HG02642 (cell line): Measurements from ENCODE around the gene GPC6.

Experiments
- ATAC-seq: cut with Tn5 transposase; IDR thresholded peaks from one replicate; pipeline ENCODE4 v1.9.1; 2021; ENCODE audit warnings: mild to moderate bottlenecking; ENCODE audit not compliant: unreplicated experiment, poor library complexity

GPC6 gene

DNA sequence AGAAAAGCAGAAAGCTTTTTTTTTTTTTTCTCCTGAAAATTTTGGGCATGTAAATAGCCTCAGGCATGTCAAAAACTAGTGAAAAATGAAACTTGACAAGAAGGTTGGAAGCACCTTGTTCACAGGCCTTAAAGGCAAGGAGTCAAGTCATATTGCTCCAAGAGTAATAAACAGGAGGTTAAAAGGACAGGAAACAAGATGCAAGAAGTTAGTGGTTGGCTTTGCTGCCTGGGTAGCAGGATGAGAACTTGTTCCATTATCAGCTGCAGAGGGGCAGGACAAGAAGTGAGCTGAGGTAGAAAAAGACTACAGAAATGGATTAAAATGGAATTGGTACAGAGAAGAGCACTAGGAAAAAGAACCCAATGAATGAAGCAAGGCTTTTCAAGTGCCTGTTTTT, 1010.3 kb downstream of the GPC6 start:
- ATAC-seq: no peak

DNA sequence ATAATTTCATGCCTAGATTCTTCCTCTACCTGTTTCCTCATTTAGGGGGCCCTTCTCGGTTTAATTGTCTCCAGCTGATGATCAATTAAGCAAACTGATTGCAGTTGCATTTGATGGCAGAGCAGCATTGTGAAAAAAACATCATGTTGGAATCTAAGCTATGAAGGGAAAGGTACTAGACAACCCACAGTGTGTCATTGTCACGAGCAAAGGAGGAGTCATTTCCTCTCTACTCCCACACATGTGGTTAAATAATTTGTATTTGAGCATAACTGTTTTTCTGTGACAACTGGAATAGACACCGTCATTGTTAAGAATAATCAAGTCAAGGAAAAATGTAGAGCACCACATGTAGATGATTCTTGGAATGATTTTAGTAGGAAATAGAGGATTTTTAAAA, 1012.5 kb downstream of the GPC6 start:
- no peak for ATAC-seq

DNA sequence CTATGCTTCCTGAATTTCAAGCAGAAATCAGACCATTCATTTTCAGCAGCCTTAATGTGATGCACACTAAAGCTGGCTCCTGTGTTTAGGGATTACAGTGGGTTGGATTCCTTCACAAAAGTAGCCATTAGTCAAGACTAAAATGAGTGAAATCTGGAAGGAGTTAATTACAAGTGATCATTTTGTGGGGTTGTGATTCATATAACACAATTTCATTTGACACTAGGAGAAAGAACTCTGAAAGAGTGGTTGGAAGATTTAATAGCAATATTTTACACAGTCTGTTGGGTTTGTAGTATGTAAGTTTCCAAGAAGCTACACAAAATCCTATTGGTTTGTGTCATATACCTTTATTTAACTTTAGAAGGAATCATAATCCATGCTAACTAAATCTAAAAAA, 1015.9 kb downstream of the GPC6 start:
- ATAC-seq: no peak

DNA sequence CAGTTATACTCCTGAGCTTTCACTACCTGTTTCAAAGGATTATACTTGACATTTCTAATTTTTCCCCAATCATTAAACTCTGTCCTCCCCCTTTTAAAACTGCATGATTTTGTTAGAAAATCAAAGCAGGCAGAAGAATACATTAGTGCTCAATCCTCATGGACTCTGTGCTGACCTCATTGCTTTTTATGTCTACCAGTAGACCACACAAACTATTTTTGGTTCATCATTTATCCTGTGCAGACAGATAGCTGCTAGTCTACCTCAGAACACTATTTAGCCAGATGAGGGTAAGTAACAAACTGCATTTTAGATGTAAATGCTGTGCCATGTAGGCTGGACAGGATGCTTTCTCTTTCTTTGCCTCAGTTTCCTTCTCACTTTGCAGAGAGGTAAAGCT, 1016.9 kb downstream of the GPC6 start:
- ATAC-seq: no peak

DNA sequence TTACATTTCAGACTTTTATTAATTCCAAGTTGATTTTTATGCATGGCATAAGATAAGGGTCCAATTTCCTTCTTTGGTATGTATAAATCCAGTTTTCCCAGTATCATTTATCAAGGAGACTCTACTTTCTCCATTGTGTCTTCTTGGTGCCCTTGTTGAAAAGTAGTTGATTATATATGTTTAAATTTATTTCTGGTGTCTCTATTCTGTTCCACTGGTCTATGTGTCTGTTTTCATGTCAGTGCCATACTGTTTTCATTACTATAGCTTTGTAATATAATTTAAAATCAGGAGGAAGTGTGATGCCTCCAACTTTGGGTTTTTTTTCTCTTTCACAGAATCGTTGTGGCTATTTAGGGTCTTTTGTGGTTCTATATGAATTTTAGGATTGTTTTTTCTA, 1019.9 kb downstream of the GPC6 start:
- no peak for ATAC-seq

DNA sequence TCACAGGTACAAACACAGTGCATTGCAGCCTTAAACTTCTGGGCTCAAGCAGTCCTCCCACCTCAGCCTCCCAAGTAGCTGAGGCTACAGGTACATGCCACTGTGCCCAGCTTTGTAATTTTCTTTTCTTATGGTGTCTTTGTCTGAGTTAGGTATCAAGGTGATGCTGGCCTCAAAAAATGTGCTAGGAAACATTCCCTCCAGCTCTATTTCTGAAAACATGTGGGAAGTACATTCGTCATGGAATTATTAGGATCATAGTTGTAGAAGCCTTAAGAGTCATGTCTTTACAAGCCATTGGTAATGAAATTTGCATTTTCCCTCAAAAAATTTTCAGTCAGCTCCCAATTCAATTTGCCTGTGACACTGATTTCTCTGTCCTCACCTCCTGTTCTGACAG, 1021.3 kb downstream of the GPC6 start:
- no peak for ATAC-seq

DNA sequence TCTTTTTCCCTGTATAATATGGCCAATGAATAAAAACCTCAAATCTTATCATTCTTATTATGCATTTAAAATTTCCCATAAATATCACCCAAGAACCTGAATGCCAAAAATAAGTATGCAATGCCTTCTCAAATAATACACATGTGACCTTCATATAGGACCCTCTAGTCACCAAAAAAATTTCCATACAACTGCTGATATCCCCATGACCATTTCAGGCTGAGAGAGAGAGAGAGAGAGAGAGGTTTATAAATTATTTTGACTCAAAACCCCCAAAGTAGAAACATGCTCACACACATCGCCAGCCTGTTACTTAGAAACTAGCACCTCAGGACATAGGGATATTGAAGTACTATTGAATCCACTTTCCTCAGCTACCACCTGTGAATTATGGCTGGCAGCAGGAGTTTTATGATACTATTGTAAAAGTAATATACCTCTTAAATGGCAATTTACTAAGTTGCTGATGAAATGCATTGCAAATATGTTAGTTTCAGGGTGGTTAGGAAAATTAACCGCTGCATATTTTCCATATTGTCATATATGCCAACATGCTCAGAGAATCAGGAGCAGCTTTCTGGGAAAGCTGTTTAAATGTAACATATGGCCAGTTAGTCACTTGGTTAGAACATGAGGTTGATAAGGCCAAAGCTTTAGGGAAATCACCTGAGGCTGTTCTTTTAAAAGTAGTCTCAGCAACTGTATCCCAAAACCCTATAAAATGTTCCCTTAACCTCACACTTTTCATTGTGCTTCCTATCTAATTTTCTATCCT, 1022.0 kb downstream of the GPC6 start:
- ATAC-seq: no peak

DNA sequence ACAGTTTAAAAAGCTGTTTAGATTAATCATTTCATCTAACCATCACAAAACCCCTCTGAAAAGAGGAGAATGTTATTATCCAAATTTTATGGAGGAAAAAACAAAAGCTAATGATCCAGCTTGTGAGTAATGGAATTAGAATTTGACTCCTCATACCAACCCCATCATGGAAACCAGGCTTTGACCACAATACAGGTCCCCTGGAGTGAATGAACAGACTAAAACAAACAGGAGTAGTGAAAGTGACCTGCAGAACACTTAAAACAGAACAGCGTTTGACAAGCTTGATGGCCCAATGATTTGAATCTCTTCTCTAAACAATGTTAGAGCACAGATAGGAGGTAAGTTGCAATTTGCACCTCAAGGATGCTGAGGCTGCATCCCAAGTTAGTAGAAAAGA, 1022.9 kb downstream of the GPC6 start:
- no peak for ATAC-seq

DNA sequence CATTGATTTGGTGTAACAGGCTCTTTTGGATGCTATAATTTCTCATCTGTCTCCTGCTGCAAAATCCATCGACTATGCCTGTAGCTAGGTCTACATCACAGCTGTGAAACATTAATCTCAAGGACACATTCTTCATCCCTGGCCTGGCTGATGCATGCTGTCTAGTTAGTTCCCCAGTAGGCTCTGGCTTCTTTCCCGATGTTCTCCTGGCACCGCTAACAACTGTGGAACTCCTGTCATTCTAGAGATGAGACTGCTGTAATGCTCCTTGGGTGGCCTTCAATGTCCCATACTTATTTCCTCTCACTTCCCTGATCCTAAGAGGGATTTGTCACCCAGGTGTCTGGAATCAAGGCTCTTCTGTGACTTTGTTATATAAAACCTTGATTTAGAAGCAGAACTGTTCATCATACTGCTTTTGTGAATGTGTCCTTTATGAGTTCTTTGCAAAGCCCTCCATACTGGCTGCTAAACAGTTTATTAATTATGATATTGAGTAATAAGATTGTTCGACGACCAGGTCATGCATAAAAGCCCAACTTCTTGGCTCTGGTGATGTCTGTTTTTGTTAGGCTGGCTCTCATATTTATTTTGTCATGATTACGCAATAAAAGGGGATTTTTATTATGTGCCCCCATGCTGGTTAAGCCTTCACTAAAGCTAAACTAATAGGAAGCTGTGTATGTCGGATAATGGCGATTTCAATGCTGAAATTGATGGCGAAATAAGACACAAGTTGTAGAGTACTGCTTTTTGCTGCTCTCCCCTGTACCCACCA, 1025.4 kb downstream of the GPC6 start:
- no peak for ATAC-seq

DNA sequence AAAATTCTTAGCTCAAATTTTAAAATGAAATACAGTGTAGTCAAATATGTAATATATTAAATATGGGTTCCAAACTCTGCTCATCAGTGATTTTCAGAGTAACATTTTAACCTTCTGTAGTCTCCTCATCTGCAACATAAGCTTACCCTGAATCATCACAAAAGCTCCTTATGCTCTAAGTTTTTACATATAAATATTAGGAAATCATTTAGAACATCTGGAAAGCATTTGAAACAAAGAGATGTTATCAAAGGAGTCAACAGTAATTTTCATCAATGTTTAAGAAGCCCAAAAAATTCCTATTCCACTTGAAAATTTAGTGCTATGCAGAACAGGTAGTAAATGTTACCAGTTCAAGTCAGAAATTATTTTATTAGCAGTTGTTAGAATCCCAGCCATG, 1028.1 kb downstream of the GPC6 start:
- ATAC-seq: no peak

DNA sequence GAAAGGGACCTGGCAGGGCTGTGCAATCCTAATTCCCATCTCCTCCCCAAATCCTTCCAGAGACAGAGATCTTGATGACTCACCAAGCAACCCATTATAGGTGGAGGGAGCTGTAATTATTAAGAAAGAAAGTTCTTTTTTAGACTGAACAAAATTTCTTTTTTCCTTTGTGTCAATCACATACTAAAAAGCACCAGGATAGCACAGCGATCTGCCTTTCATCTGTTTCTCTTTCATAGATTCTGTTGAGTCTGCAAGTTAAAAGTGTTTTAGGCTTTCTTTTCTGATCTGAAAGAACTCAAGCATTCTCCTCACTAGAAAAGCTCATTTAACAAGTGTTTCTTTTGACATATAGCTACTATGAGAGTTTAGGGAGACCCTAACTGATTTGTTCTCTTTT, 1030.1 kb downstream of the GPC6 start:
- no peak for ATAC-seq

DNA sequence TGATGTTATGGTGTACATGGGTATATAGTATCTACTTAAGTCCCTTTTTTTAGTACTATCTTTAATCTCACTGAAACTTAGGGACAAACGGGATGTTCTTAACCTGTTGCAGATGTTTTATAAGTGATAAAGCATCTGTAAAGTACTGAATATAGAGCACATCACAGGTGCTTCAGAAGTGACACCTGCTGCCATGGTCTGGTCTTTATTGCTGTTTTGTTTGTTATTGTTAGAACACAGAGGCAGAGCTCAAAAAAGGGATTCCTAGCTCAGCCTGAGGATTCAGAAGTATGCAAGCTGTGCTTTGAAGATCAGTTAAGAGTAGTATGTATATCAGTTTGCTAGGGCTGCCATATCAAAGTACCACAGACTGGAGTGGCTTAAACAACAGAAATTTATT, 1033.4 kb downstream of the GPC6 start:
- ATAC-seq: no peak

DNA sequence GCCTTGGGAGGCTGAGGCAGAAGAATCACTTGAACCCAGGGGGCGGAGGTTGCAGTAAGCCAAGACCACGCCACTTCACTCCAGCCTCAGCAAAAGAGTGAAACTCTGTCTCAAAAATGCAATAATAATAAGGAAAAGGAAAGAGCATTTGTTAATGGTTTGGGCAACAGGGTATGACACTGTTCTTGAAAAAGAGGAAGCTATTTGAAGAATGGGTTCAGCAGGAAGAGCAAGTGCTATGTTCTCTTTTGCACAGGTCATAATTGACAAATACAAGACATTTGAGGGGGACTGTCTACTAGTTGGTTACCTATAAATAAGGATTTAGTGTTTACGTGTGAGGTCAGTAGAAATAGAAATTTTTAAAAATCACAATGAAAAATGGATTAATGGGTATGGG, 1034.6 kb downstream of the GPC6 start:
- no peak for ATAC-seq

DNA sequence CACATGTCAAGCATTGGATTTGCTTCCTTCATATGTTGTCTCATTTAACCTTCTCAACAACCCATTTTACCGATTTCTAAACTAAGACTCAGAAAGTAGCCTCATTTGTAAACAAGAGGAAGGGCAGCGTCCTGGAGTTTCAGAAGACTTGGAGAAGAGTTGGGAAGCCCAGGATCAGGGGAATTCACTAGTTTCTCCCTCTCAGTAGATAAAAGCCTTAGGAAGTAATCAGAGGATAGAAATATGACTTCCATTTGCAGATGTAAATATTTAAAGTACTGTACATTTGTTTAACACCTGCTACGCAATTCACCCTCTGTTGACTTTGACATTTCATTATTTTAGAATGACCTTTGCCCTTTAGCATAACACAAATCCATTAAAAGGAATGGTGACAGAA, 1036.4 kb downstream of the GPC6 start:
- no peak for ATAC-seq

DNA sequence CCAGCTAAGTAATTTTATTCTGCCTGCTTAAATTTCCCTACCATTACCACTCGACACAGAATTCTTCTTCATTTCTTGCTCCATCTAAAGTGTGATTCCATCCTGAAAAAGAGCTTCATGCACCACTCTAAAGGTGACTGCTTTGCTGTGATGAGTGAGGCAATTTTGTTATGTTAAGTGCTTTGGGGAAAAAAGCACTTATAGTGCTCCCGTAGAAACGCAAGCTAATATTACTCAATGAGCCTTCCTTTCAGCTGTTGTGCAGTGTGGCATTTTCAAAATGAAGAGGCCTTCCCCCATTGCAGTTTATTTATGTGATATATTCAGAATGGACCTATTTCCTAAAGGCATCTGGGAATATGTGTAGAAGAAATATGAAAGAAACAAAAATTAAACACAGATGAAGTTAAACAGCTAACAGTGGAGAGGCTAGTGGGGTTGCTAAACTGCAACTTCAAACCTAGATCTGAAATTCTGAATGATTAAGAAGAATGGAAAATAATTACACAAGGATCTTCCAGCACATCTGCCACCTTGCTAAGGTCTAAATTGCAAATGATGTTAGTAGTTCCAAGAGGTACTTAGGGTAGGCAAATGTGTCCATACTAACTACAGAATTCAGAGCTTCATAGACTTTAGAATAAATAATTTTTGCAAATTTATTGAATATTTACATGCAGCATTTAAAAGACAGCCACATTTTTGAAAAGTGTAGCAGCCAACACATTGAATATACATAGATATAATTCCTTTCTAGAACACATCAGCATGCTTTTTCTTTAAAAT, 1041.2 kb downstream of the GPC6 start:
- no peak for ATAC-seq

DNA sequence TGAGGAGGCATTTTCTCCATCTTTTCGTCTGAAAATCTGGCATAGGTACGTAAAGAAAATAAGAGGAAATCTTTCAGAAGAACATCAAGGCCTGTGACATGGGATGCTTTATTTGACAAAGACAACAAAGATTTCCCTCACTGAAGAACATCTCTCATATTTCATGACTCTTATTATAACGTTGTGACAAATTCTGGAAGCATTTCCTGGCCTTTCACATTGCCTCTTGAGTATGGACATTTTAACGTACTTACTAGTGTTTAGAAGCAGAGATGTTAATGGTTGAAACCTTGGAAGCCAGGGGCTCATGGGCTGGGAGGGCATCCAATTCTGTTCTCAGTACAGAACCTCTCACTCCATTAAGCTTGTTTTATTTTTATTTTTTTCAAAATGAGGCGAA, 1042.1 kb downstream of the GPC6 start:
- no peak for ATAC-seq

DNA sequence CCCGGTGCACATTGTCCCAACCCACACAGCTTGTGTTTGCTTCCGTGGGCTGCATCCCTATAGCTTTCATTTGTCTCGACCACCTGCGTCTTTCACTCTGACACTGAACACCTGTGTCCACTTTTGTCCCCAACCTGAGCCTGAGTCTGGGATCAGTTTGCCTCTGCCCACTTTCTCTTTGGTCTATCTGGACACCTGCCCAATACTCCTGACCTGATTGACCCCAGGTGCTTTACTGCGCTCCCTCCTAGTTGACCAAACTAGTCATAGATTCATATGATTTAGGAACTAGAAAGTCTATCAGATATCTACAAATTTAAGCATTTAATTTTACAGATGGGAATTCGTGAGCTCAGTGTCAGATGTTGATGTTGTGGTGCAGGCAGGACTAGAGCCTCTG, 1043.0 kb downstream of the GPC6 start:
- ATAC-seq: no peak

DNA sequence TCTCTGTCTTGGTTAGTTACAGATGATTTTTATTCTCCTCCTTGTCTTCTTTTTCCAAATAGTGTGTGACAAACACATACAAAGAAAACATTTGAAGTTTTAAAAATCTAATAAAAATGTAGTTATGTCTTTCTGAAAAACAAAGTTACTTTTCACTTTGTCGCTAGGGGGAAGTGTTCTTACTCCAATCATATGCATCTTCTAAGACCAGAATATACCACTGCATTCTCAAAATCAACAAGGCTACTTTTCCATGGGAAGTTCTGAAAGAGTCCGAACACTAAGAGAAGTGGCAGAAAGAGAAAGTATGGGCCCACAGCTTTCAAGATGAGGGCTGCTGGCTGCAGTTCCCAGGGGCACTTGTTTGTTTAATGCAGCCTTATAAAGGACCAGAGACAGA, 1043.9 kb downstream of the GPC6 start:
- no peak for ATAC-seq

DNA sequence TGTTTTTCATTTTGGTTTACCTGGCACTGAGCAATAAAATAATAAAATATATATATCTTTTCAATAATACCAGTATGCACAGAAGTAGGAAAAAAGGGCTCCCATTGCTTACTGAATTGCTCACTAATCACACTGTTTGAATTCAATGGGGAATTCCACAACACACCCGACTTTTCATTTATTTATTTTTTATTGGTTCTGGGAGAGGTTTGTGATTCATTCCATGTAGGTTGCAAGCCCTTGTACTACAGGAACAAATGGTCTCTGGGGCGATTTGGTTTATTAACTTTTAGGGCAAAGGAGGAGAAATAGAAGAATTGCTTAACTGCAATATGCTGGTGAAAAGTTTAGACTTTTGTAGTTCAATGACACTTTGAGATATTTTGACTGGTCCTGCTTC, 1045.4 kb downstream of the GPC6 start:
- ATAC-seq: no peak

DNA sequence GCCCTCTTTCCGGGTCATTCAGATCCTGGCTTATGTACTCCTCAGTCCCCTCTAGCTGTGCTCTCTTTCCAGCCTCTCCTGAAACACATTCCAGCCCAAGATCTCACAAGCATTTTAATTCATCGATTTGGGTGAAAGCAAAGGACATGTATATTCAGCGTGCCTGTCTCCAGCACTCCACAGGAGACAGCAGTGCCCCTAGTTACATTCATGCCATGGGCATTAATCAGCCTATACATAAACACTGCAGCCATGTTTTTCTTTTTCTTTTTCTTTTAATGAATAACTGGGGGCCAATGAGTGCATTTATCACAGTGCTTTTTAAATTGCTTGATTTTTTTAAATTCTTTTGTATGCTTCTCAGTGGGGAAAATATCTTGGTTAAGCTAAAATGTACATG, 1053.7 kb downstream of the GPC6 start:
- no peak for ATAC-seq

DNA sequence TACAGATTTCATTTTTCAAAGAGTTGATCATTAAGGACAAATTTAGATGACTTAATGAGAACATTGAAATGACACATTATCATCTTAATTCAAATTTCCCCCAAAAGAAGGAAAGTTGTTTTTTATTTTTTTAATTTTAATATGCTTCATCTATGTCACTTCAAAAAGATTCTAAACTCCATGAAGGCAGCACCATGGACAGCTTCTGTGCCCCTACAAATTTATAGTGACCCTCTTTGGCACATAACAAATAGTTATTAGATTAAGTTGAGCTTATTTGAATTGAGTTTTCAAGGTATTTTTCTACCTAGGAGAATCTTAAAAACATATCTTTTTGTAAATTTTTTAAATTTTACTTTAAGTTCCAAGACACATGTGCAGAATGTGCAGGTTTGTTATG, 1054.2 kb downstream of the GPC6 start:
- ATAC-seq: no peak
